Stimulated activated CD4-positive, alpha-beta T cell treated with anti-CD3 and anti-CD28 coated beads, Interleukin-4, amount 100 ng/mL, for 24 hours (primary cell): Measurements from ENCODE around the gene PRPH.
"Not testable (repeated sequence)": the region's sequence is repeated elsewhere in the genome, so short reads cannot be mapped to it uniquely, and the experiment has no call there.

Experiments
- DNase-seq: peaks from one replicate; pipeline ENCODE4 v3.0.0-alpha.2; 2020

PRPH gene

DNA sequence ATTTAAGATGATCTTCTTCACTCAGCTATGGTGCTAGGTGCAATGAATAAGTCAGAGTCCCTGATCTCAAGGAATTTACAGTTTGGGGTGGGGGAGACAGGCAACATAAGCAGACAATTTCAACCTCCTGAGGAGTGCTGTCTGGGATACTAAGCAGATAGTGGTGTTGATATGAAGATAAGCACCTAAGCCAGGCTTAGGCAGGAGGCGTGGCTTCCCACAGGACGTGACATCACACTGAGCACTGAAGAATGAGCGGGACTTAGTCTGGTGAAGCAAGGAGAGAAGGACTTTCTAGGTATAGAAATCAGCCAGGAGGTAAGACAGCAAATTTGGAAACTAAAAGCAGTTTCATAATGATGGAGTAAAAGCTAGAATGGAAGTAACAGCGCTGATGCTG lies 6.8 kb downstream of the PRPH start:
- DNase-seq = no peak

- DNase-seq = no peak
These were observed 9.2 kb downstream of the PRPH start for GRCh38 chr12:49304161-49304560.

- DNase-seq = no peak
These were observed 11.0 kb downstream of the PRPH start for GRCh38 chr12:49305762-49306510.

- no peak for DNase-seq
These were observed 14.4 kb downstream of the PRPH start for GRCh38 chr12:49309386-49309785.

DNA sequence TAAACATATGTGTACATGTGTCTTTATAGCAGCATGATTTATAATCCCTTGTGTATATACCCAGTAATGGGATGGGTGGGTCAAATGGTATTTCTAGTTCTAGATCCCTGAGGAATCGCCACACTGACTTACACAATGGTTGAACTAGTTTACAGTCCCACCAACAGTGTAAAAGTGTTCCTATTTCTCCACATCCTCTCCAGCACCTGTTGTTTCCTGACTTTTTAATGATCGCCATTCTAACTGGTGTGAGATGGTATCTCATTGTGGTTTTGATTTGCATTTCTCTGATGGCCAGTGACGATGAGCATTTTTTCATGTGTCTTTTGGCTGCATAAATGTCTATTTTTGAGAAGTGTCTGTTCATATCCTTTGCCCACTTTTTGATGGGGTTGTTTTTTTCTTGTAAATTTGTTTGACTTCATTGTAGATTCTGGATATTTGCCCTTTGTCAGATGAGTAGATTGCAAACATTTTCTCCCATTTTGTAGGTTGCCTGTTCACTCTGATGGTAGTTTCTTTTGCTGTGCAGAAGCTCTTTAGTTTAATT lies 15.6 kb downstream of the PRPH start:
- not testable (repeated sequence) for DNase-seq

DNA sequence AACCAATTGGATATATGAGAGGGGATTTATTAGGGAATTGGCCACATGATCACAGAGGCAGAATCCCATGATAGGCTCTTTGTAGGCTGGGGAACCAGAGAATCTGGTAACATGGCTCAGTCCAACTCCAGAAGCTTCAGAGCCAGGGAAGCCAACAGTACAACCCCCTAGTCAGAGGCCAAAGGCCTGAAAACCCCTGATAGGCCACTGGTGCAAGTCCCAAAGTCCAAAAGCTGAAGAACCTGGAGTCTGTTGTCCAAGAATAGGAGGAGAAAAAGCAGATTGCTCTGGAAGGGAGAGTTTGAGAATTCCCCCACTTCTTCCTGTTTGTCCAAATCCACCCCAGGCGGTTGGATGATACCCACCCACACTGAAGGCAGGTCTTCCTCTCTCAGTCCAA lies 19.9 kb downstream of the PRPH start:
- DNase-seq = no peak

DNA sequence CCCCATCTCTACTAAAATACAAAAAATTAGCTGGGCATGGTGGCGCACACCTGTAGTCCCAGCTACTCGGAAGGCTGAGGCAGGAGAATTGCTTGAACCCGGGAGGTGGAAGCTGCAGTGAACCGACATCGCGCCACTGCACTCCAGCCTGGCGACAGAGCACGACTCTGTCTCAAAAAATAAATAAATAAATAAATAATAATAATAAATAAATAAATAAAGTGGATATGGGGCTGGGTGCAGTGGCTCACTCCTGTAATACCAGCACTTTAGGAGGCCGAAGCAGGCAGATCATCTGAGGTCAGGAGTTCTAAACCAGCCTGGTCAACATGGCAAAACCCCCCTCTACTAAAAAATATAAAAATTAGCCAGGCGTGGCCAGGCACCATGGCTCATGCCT lies 22.2 kb downstream of the PRPH start:
- not testable (repeated sequence) for DNase-seq

DNA sequence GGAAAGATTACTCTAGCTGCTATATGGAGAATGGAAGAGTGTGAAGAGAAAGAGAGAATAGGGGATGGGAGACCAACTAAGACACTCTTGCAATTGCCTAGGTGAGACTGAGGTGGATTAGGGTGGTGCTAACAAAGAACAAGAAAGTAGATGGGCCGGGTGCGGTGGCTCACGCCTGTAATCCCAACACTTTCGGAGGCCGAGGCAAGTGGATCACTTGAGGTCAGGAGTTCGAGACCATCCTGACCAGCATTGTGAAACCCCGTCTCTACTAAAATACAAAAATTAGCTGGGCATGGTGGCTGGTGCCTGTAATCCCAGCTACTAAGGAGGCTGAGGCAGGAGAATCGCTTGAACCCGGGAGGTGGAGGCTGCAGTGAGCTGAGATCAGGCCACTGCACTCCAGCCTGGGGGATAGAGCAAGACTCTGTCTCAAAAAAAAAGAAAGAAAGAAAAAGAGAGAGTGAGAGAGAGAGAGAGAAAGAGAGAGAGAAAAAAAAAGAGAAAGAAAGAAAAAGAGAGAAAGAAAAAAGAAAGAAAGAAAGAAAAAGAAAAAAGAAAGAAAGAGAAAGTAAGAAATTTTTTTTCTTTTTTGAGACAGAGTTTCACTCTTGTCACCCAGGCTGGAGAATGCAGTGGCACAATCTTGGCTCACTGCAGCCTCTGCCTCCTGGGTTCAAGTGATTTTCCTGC lies 25.6 kb downstream of the PRPH start:
- not testable (repeated sequence) for DNase-seq

DNA sequence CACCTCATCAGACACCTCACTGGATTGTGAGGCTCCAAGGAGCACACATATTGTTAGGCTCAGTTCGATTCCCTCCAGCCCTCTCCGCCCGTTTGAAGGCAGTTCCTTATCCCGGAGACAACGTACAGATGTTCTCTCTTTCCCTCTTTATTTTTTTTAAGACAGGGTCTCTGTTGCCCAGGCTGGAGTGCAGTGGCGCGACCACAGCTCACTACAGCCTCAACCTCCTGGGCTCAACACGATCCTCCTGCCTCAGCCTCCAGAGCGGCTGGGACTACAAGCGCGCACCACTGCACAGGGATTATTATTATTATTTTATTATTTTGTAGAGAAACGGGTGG lies 27.4 kb downstream of the PRPH start:
- DNase-seq = no peak

- DNase-seq = peak; percentile 97
These were observed 28.0 kb downstream of the PRPH start, which contains the start of gene TROAP for GRCh38 chr12:49322708-49323523. TROAP (plus strand) TSS chr12:49323255; CDS start chr12:49323609, 354 bp downstream.

DNA sequence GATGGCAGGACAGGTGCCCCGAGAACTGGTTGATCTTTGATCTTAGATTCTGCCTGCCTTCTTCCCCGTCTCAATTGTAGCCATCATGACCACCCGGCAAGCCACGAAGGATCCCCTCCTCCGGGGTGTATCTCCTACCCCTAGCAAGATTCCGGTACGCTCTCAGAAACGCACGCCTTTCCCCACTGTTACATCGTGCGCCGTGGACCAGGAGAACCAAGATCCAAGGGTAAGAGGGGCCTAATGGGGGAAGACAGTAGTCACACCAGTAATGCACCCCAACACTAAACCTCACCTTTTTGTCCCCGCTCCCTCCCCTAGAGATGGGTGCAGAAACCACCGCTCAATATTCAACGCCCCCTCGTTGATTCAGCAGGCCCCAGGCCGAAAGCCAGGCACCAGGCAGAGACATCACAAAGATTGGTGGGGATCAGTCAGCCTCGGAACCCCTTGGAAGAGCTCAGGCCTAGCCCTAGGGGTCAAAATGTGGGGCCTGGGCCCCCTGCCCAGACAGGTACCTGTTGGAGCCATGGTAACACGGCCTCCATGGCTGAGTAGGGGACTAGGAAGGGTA lies 28.7 kb downstream of the PRPH start:
- no peak for DNase-seq

DNA sequence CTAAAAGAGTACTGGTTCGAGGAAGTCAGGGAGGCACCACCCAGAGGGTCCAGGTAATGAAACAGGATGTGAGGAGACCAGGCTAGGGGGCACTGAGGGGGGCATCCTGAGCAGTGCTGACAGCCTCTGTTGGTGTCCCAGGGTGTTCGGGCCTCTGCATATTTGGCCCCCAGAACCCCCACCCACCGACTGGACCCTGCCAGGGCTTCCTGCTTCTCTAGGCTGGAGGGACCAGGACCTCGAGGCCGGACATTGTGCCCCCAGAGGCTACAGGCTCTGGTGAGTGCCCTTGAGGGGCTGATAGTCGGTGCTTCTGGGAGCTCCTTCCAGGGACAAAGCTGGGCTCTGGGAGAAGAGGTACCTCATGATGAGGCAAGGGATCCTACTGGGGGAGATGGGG lies 30.7 kb downstream of the PRPH start:
- no peak for DNase-seq

- no peak for DNase-seq
These were observed 32.4 kb downstream of the PRPH start for GRCh38 chr12:49327368-49327767.

DNA sequence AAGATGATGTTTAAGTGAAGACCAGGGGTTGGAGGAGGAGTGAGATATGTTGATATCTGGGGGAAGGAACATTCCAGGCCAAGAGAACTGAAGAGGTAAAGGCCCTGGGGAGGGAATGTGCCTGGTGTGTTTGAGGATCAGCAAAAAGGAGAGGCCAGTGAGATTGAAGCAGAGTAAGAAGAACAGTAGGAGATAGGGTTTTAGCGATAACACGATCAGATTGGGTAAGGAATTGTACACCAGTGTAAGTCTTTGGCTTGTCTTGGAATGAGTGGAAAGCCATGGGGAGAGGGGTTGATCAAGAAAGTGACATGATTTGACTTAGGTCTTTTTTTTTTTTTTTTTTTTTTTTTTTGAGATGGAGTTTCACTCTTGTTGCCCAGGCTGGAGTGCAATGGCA lies 32.9 kb downstream of the PRPH start:
- no peak for DNase-seq

DNA sequence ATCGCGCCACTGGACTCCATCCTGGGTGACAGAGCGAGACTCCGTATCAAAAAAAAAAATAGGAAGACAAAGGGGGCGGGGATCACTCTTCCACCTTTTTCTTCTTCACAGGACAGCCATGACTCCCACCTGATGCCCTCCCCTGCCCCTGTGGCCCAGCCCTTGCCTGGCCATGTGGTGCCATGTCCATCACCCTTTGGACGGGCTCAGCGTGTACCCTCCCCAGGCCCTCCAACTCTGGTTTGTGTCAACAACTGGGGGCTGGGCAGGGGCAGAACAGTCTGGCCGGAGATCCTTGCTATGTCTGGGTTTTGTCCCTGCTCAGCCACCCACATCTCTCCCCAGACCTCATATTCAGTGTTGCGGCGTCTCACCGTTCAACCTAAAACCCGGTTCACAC lies 33.9 kb downstream of the PRPH start:
- DNase-seq = no peak

- DNase-seq = no peak
These were observed 35.2 kb downstream of the PRPH start for GRCh38 chr12:49330032-49330619.

- DNase-seq = no peak
These were observed 35.9 kb downstream of the PRPH start for GRCh38 chr12:49330631-49331379.

DNA sequence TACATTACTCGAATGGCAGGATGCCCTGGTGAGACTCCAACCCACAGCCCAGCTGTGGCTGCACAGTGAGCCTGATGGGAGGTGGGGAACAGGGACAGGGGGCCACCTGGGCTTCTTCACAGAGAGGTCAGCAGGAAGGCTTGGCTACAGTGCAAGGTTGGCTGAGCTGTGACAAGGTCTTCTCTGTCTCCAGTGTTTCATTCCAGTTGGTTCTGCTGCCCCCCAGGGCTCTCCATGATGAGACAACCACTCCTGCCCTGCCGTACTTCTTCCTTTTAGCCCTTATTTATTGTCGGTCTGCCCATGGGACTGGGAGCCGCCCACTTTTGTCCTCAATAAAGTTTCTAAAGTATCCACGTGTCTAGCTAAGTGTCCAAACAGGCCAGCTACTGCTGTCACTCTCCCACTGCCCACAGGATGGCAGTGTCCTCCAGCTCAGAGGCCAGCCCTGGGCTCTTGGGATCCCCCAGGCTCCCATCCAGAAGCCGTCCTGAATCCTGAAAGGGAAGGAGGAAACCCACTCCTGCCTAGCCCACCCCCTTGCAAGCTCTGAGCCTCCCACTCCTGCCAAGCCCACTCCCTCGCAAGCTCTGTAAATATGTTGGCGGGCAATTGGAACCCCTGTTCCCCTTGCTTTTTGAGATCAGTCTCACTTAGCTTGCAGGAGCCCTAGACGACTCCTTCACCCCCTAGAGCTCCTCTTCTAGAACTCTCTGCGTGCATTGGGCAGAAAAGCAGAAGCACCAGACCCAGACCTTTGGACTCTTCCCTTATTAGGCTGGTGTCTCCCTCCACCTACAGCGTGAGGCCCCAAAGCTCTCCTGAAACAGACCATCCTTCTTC lies 36.7 kb downstream of the PRPH start:
- no peak for DNase-seq

DNA sequence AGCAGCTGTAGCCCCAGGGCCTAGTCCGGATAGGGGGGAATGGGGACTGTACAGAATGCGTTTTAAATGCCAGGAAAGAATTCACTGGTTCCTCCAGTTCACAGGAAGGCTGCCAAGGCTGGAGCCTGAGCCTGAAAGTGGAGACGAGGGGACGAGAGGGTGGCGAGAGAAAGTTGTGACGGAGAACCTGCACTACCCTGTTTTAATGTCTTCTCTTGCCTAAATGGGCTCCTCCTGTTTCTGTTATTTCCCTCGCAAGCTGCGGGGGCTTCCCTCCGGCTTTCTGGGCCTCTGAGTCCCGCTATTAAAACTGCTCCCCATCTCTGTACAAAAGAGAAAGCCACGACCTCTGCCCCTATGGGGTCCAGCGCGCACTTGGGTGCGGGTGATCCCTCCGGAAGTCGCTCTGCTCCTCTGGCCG lies 37.5 kb downstream of the PRPH start:
- no peak for DNase-seq

DNA sequence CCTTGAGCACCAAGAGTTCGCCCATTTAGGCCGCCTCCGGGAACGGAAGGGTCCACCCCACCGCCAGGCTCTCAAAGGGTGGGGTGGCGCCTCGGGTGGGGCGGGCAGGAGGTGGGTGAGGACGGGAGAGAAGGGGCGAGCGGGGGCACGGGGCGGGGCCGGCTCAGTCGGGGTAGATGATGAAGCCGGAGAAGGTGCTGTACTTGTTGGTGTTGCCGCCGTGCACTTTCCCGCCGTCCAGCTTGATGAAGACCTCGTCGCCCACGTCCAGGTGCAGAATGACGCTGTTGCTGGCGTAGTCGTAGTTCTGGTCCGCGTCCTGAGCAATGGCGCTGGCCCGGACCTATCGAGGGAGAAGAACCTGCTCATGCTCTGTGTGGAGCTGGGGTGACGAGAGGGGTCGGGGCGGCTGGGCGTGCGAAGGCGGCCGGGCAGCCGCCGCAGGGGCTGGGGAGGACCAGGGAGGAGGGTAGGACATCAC lies 38.0 kb downstream of the PRPH start:
- no peak for DNase-seq

- DNase-seq = not testable (repeated sequence)
These were observed 38.8 kb downstream of the PRPH start for GRCh38 chr12:49333778-49334177.
